Prostate gland (tissue), 2 donors: ENCODE results near the gene SSBP1. TPM values are rescaled to one million over a fixed set of nuclear protein-coding genes. Genes with fewer than 3 reads are reported as not detected.

Experiments
- DNase-seq: peaks from one replicate; pipeline ENCODE4 v3.0.0-alpha.2; 2019; ENCODE audit warnings: low spot score
- H3K27ac ChIP-seq, 2 donors: fragments of 200-600 bp; sonication (generic); 2 replicates each; pipeline ENCODE4 v1.5.1; 2017 to 2019
- H3K27me3 ChIP-seq: fragments of 200-600 bp; sonication (generic); replicated peaks from 2 replicates; pipeline ENCODE4 v1.5.1; 2019; ENCODE audit not compliant: insufficient read depth
- H3K36me3 ChIP-seq, 2 donors: fragments of 200-600 bp; sonication (generic); 1 replicate in 1 of 2; 2 replicates in 1 of 2; pipeline versions ENCODE4 v1.5.1 to v1.8.1; 2017 to 2019
- H3K4me1 ChIP-seq: fragments of 200-600 bp; sonication (generic); replicated peaks from 2 replicates; pipeline ENCODE4 v1.5.1; 2019
- H3K4me3 ChIP-seq, 2 donors: fragments of 200-600 bp; sonication (generic); 2 replicates each; pipeline ENCODE4 v1.5.1; 2017 to 2019
- H3K9me3 ChIP-seq: fragments of 200-600 bp; sonication (generic); 2 replicates; pipeline ENCODE4 v1.5.1; 2017
- POLR2A ChIP-seq: fragments of 450-650 bp; IDR thresholded peaks from one replicate; pipeline ENCODE4 v1.6.1; 2016; ENCODE audit warnings: antibody characterized with exemption, mild to moderate bottlenecking
- POLR2AphosphoS5 ChIP-seq: sonication (generic); formaldehyde crosslinking; IDR thresholded peaks from one replicate; pipeline ENCODE4 v1.6.1; 2017; ENCODE audit warnings: antibody characterized with exemption
- WGBS: methylation state at CpG from one replicate; pipeline ENCODE4 v1.1.5; 2018; 5-methylcytosine and 5-hydroxymethylcytosine counted together
- intact Hi-C: fragments of 100-400 bp; cut with DNase I; formaldehyde crosslinking; loops from one replicate; pipeline ENCODE4 v1.14.2; 2022
- total RNA-seq, 2 donors: library from RNA; depleted of rRNA; stranded (reverse); fragments of >200 nt; gene quantifications; one replicate each; pipeline ENCODE4 v1.1.0, GENCODE V29; 2016
- TF ChIP-seq, protein P1 (sequence below), 4 experiments: fragments of 200-600 bp in 2 of 4; fragments of 450-650 bp in 2 of 4; sonication (generic) in 2 of 4; IDR thresholded peaks; 1 replicate in 3 of 4; 2 replicates in 1 of 4; pipeline ENCODE4 v1.5.1; 2016 to 2019; ENCODE audit warnings: antibody characterized with exemption in 4 of 4, mild to moderate bottlenecking in 2 of 4, moderate library complexity in 2 of 4

The SSBP1 gene
- total RNA-seq, 2 donors from 2014 or later: 109 to 115 TPM

GRCh38 chr7:141715794-141716689 lies 22.1 kb upstream of the SSBP1 start:
- DNase-seq: no peak
- Histone ChIP-seq H3K4me3 (no peak overlapping the region), H3K27me3 (no peaks in the 10 kb centered on the region), H3K36me3 (no peaks in the 10 kb centered on the region), H3K27ac (no peak overlapping the region), H3K9me3 (no peaks in the 10 kb centered on the region), H3K4me1 (no peaks in the 10 kb centered on the region)
- TF ChIP-seq, protein P1, sequence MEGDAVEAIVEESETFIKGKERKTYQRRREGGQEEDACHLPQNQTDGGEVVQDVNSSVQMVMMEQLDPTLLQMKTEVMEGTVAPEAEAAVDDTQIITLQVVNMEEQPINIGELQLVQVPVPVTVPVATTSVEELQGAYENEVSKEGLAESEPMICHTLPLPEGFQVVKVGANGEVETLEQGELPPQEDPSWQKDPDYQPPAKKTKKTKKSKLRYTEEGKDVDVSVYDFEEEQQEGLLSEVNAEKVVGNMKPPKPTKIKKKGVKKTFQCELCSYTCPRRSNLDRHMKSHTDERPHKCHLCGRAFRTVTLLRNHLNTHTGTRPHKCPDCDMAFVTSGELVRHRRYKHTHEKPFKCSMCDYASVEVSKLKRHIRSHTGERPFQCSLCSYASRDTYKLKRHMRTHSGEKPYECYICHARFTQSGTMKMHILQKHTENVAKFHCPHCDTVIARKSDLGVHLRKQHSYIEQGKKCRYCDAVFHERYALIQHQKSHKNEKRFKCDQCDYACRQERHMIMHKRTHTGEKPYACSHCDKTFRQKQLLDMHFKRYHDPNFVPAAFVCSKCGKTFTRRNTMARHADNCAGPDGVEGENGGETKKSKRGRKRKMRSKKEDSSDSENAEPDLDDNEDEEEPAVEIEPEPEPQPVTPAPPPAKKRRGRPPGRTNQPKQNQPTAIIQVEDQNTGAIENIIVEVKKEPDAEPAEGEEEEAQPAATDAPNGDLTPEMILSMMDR (IDR thresholded peaks at IDR 0.05): no peak
- TF ChIP-seq POLR2A (no peak), POLR2AphosphoS5 (no peak)
- intact Hi-C loops: no loop called here
- WGBS: 59% methylated on average over 6 of the region's 6 CpGs

DNA sequence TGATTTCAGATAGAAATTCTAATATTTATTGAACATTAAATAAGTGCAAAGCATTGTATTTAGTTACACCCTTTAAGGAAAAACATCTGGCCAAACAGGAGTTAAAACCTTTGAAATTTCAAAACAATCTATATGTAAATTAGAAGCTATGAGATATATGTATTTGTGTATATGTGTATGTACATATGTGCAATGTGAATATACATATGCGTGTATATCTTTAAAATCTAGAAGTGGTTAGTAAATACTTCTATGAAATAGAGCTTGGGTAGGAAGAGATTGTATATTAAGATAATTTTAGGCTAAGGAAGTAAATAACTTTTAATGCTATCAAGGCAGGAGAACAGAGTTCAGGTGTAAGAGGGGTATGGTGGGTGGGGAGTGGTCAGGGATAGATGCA lies 20.7 kb upstream of the SSBP1 start:
- no peaks in the 10 kb centered on the region for H3K36me3 ChIP-seq
- no peak for DNase-seq
- intact Hi-C loops: no loop called here
- H3K9me3 ChIP-seq: no peaks in the 10 kb centered on the region
- no peaks in the 10 kb centered on the region for H3K27me3 ChIP-seq
- no peak overlapping the region for H3K4me3 ChIP-seq
- 87% methylated on average over 1 of the region's 1 CpG for WGBS
- no peak overlapping the region for H3K27ac ChIP-seq
- no peaks in the 10 kb centered on the region for H3K4me1 ChIP-seq
- TF ChIP-seq POLR2A (no peak), POLR2AphosphoS5 (no peak)
- TF ChIP-seq, protein P1 (IDR thresholded peaks at IDR 0.05): no peak

GRCh38 chr7:141722529-141722928 lies 15.6 kb upstream of the SSBP1 start:
- intact Hi-C loops: no loop called here
- WGBS: 81% methylated on average over 2 of the region's 2 CpGs

GRCh38 chr7:141729020-141729419 lies 9.1 kb upstream of the SSBP1 start:
- no peak overlapping the region for H3K4me3 ChIP-seq
- intact Hi-C loops: no loop called here
- no peak for DNase-seq
- no peaks in the 10 kb centered on the region for H3K4me1 ChIP-seq
- no peak overlapping the region for H3K27ac ChIP-seq
- no peaks in the 10 kb centered on the region for H3K9me3 ChIP-seq
- H3K36me3 ChIP-seq: no peaks in the 10 kb centered on the region
- TF ChIP-seq POLR2A (no peak), POLR2AphosphoS5 (no peak)
- TF ChIP-seq, protein P1 (IDR thresholded peaks at IDR 0.05): no peak
- 84% methylated on average over 1 of the region's 1 CpG for WGBS
- no peaks in the 10 kb centered on the region for H3K27me3 ChIP-seq

More at GRCh38 chr7:141722529-141722928, 15.6 kb upstream of the SSBP1 start:
- no peaks in the 10 kb centered on the region for H3K4me1 ChIP-seq
- H3K36me3 ChIP-seq: no peaks in the 10 kb centered on the region
- no peaks in the 10 kb centered on the region for H3K9me3 ChIP-seq
- H3K27ac ChIP-seq: no peak overlapping the region
- H3K4me3 ChIP-seq: no peak overlapping the region
- no peak for TF ChIP-seq POLR2A
- TF ChIP-seq, protein P1 (IDR thresholded peaks at IDR 0.05): no peak
- TF ChIP-seq POLR2AphosphoS5: no peak
- no peak for DNase-seq
- no peaks in the 10 kb centered on the region for H3K27me3 ChIP-seq
